GM12878 (cell line): ENCODE results near the gene SSBP3. TPM values are rescaled to one million over a fixed set of nuclear protein-coding genes. Genes with fewer than 3 reads are reported as not detected.
A peak's percentile ranks its signal among the peaks of the same experiment; 100 is the strongest.

Experiments used
- ATAC-seq: fragments of 200-7000 bp; cut with Tn5 transposase; 3 replicates; pipeline ENCODE4 v1.9.1; 2020; ENCODE audit warnings: mild to moderate bottlenecking, moderate library complexity
- BruUV-seq: library from RNA; stranded (reverse); fragments of 400-500 nt; replicated peaks from 2 replicates; lab custom pipeline; 2021; lab: Mats Ljungman, UMichigan
- CTCF ChIA-PET: fragments of 300-600 bp; sonication (Branson Sonifier 250); formaldehyde crosslinking; extraction: SDS; loops from one replicate; lab custom pipeline; 2021; ENCODE audit warnings: inconsistent platforms; lab: Yijun Ruan, JAX
- POLR2A ChIA-PET: fragments of 350-600 bp; formaldehyde crosslinking; extraction: SDS; loops from one replicate; lab custom pipeline; 2021; ENCODE audit warnings: inconsistent platforms; lab: Charles Lee
- RAD21 ChIA-PET: fragments of 300-600 bp; sonication (Branson Sonifier 250); formaldehyde crosslinking; loops from one replicate; lab custom pipeline; 2023; ENCODE audit warnings: antibody characterized with exemption; ENCODE audit not compliant: unreplicated experiment; lab: Charles Lee
- SMC1A ChIA-PET: fragments of 300-600 bp; sonication (Branson Sonifier 250); formaldehyde crosslinking; loops from one replicate; lab custom pipeline; 2023; ENCODE audit not compliant: unreplicated experiment, uncharacterized antibody; lab: Charles Lee
- DNase-seq: peaks from one replicate; pipeline ENCODE4 v3.0.0-alpha.2; 2011; ENCODE audit warnings: low read depth, low spot score
- FAIRE-seq: peaks from 3 replicates; lab custom pipeline; 2011; peaks lifted over from hg19 to GRCh38; lab: Jason Lieb, UNC
- H2AFZ ChIP-seq: 2 replicates; pipeline ENCODE4 v1.6.0; 2011; ENCODE audit warnings: low read depth, low read length, control low read depth; ENCODE audit not compliant: control insufficient read depth
- H3K27ac ChIP-seq: 2 replicates; pipeline ENCODE4 v1.5.1; 2011; ENCODE audit warnings: control low read depth; ENCODE audit not compliant: control insufficient read depth, insufficient read depth
- H3K27me3 ChIP-seq, 2 experiments: replicated peaks in 1 of 2; 2 replicates each; pipeline versions ENCODE4 v1.6.0 to v1.6.1; 2011; ENCODE audit warnings: low read length in 1 of 2; ENCODE audit not compliant: control insufficient read depth in 2 of 2, insufficient read depth in 2 of 2
- H3K36me3 ChIP-seq, 2 experiments: 2 replicates each; pipeline ENCODE4 v1.5.1; 2011; ENCODE audit warnings: low read length in 1 of 2; ENCODE audit not compliant: control insufficient read depth in 2 of 2, insufficient read depth in 2 of 2
- H3K4me1 ChIP-seq: 2 replicates; pipeline ENCODE4 v1.6.1; 2011; ENCODE audit warnings: mild to moderate bottlenecking, low read length, moderate library complexity, mixed read lengths; ENCODE audit not compliant: control insufficient read depth, insufficient read depth
- H3K4me2 ChIP-seq: 2 replicates; pipeline ENCODE4 v1.6.0; 2011; ENCODE audit warnings: control low read depth; ENCODE audit not compliant: control insufficient read depth, insufficient read depth
- H3K4me3 ChIP-seq: fragments of 200-600 bp; sonication (generic); 2 replicates; pipeline ENCODE4 v1.5.1; 2016
- H3K79me2 ChIP-seq: 2 replicates; pipeline ENCODE4 v1.6.0; 2011; ENCODE audit warnings: low read length; ENCODE audit not compliant: control insufficient read depth, insufficient read depth
- H3K9ac ChIP-seq: 2 replicates; pipeline ENCODE4 v1.8.0; 2011; ENCODE audit warnings: low read length, control low read depth, mixed read lengths; ENCODE audit not compliant: control insufficient read depth, insufficient read depth
- H3K9me3 ChIP-seq: replicated peaks from 3 replicates; pipeline ENCODE4 v1.5.1; 2011; ENCODE audit warnings: mild to moderate bottlenecking, low read length; ENCODE audit not compliant: control insufficient read depth, insufficient read depth
- H4K20me1 ChIP-seq: 2 replicates; pipeline ENCODE4 v1.6.0; 2011; ENCODE audit not compliant: control insufficient read depth, insufficient read depth
- CBFB ChIP-seq: IDR thresholded peaks from 2 replicates; pipeline ENCODE4 v1.6.1; 2016; ENCODE audit warnings: antibody characterized with exemption, low read depth
- EGR1 ChIP-seq, 2 experiments: IDR thresholded peaks; 1 replicate in 1 of 2; 2 replicates in 1 of 2; pipeline ENCODE4 v1.6.1; 2011 to 2012; ENCODE audit warnings: low read depth in 2 of 2, low read length in 2 of 2, borderline replicate concordance in 1 of 2, mild to moderate bottlenecking in 1 of 2, moderate library complexity in 1 of 2
- ESRRA ChIP-seq: IDR thresholded peaks from 2 replicates; pipeline ENCODE4 v1.6.1; 2012; ENCODE audit warnings: mild to moderate bottlenecking, low read length, improper control_type of control experiment
- WRNIP1 ChIP-seq: IDR thresholded peaks from 2 replicates; pipeline ENCODE4 v1.6.1; 2011; ENCODE audit warnings: low read depth, low read length, improper control_type of control experiment, borderline replicate concordance
- WGBS: methylation state at CpG from one replicate; pipeline ENCODE4 v1.1.6; 2016; ENCODE audit warnings: low lambda C conversion rate; ENCODE audit not compliant: insufficient replicate concordance, insufficient coverage; ENCODE audit errors: missing lambda C conversion rate; 5-methylcytosine and 5-hydroxymethylcytosine counted together
- in situ Hi-C: fragments of 300-500 bp; cut with MboI; formaldehyde crosslinking; loops from 9 replicates; pipeline ENCODE4 v1.14.3; 2018; ENCODE audit warnings: mixed read lengths
- intact Hi-C: fragments of 100-400 bp; cut with micrococcal nuclease; formaldehyde crosslinking; loops from one replicate; pipeline ENCODE4 v1.14.2; 2022; ENCODE audit not compliant: unreplicated experiment
- polyA plus RNA-seq, 11 experiments: library from polyadenylated mRNA; depleted of rRNA in 4 of 11; unstranded in 6 of 11; stranded (reverse) in 5 of 11; fragments of >200 nt; fragmentation: Nextera tagmentation in 4 of 11; fragmentation: Illumina TruSeq in 1 of 11; extraction: Ambion mirVana in 4 of 11; extraction: Trizol in 1 of 11; gene quantifications; 1 replicate in 1 of 11; 2 replicates in 10 of 11; pipeline versions ENCODE4 v1.2.1 to v1.2.3, GENCODE V29; 2011 to 2016; ENCODE audit warnings: inconsistent platforms in 2 of 11, missing spikeins in 2 of 11, low read depth in 1 of 11
- total RNA-seq, 4 experiments: library from RNA; depleted of rRNA in 3 of 4; stranded (reverse); fragments of >200 nt in 3 of 4; fragmentation: Illumina TruSeq in 1 of 4; extraction: Trizol in 1 of 4; gene quantifications; 2 replicates each; pipeline versions ENCODE4 v1.2.1 to v1.2.3, GENCODE V29; 2013 to 2021
- TF ChIP-seq, protein P1 (sequence below), 3 experiments: IDR thresholded peaks in 2 of 3; conservative IDR thresholded peaks in 1 of 3; 2 replicates each; pipeline ENCODE4 v1.5.1; 2011; ENCODE audit warnings: low read depth in 3 of 3, low read length in 3 of 3, mild to moderate bottlenecking in 3 of 3, control low read depth in 2 of 3, moderate library complexity in 2 of 3, inconsistent platforms in 1 of 3, mixed read lengths in 1 of 3; ENCODE audit not compliant: control insufficient read depth in 2 of 3, insufficient read depth in 1 of 3; ENCODE audit errors: extremely low read depth in 1 of 3

The SSBP3 gene
- total and polyA plus RNA-seq, 10 of the 15 experiments (the other 5 are each of a cell fraction or from before 2014, with no cell fraction given) = 4.1 to 51.7 (median 17.1) TPM

DNA sequence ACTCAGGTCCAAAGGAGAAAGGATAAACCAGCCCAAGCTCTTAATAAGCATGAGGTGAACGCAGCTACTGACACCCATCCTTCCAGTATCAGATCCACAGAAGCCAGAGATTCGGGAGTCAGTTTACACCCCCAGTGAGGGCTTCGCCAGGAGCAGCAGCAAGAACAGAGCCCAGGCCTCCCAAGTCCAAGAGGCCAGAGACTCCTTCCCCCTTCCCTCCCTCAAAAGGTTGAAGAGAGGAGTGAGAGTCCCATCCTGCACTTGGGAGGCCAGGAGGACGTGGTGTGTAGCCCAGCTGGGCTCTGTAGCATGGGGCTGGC, 133.5 kb downstream of the SSBP3 start:
- no TSS peak for BruUV-seq
- no peaks in the 10 kb centered on the region for H3K27me3 ChIP-seq
- ChIA-PET RAD21 (interaction anchor here (0.7 to 2.6 kb wide), 3 partner anchors 129 to 216 kb away, joined by 3 to 37 read pairs (median 16); partner anchors contain the start of gene SSBP3), SMC1A (interaction anchor here (0.7 to 2.8 kb wide), 6 partner anchors 132 to 219 kb away, joined by 3 to 11 read pairs (median 4); no protein-coding TSS in a partner anchor), POLR2A (interaction anchor here (1.0 to 1.7 kb wide), 3 partner anchors 9 to 135 kb away, joined by 3 to 6 read pairs (median 4); no protein-coding TSS in a partner anchor), CTCF (interaction anchor here (0.6 to 2.7 kb wide), 20 partner anchors 8 to 537 kb away, joined by 3 to 20 read pairs (median 3); partner anchors contain the start of gene MRPL37)
- H4K20me1 ChIP-seq = no peaks in the 10 kb centered on the region
- no peak overlapping the region for H3K27ac ChIP-seq
- H3K4me2 ChIP-seq = no peak overlapping the region
- no peaks in the 10 kb centered on the region for H3K9me3 ChIP-seq
- no peaks in the 10 kb centered on the region for H3K79me2 ChIP-seq
- no peak overlapping the region for H3K4me3 ChIP-seq
- FAIRE-seq (no peak), ATAC-seq (no peak), DNase-seq (no peak)
- no peak overlapping the region for H3K9ac ChIP-seq
- 70% methylated on average over 4 of the region's 4 CpGs for WGBS
- no peak overlapping the region for H2AFZ ChIP-seq
- TF ChIP-seq WRNIP1 (no peak), EGR1 (IDR thresholded peaks at IDR 0.05; ENCODE audit: borderline replicate concordance in 1 of 2, low read depth in 2 of 2, low read length in 2 of 2) (no peak), ESRRA (no peak), CBFB (no peak)
- TF ChIP-seq, protein P1, sequence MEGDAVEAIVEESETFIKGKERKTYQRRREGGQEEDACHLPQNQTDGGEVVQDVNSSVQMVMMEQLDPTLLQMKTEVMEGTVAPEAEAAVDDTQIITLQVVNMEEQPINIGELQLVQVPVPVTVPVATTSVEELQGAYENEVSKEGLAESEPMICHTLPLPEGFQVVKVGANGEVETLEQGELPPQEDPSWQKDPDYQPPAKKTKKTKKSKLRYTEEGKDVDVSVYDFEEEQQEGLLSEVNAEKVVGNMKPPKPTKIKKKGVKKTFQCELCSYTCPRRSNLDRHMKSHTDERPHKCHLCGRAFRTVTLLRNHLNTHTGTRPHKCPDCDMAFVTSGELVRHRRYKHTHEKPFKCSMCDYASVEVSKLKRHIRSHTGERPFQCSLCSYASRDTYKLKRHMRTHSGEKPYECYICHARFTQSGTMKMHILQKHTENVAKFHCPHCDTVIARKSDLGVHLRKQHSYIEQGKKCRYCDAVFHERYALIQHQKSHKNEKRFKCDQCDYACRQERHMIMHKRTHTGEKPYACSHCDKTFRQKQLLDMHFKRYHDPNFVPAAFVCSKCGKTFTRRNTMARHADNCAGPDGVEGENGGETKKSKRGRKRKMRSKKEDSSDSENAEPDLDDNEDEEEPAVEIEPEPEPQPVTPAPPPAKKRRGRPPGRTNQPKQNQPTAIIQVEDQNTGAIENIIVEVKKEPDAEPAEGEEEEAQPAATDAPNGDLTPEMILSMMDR (IDR thresholded peaks at IDR 0.05 in 2 of 3, conservative IDR thresholded peaks at IDR 0.05 in 1 of 3; ENCODE audit: control insufficient read depth in 2 of 3, extremely low read depth in 1 of 3, insufficient read depth in 1 of 3, low read depth in 3 of 3, low read length in 3 of 3) = 0 out of 6 replicates have a peak, but pooled peaks of 1 of the 3 experiments have one; percentile 31
- intact Hi-C loops (loop anchor here (1.0 to 5.0 kb wide), 2 partner anchors 135 to 217 kb away; partner anchors contain the start of gene SSBP3), in situ Hi-C loops (no loop called here)
- peaks cover 0 to 4% of the 10 kb centered on the region in 2 experiments; a peak in 3 of 4 replicates for H3K36me3 ChIP-seq
- H3K4me1 ChIP-seq = peaks cover 6% of the 10 kb centered on the region
